Eye (tissue), 1 donor: Measurements from ENCODE around the gene MGAT3.

Experiments
- DNase-seq: peaks from one replicate; pipeline ENCODE4 v3.0.0-alpha.2; 2015

Gene MGAT3

DNA sequence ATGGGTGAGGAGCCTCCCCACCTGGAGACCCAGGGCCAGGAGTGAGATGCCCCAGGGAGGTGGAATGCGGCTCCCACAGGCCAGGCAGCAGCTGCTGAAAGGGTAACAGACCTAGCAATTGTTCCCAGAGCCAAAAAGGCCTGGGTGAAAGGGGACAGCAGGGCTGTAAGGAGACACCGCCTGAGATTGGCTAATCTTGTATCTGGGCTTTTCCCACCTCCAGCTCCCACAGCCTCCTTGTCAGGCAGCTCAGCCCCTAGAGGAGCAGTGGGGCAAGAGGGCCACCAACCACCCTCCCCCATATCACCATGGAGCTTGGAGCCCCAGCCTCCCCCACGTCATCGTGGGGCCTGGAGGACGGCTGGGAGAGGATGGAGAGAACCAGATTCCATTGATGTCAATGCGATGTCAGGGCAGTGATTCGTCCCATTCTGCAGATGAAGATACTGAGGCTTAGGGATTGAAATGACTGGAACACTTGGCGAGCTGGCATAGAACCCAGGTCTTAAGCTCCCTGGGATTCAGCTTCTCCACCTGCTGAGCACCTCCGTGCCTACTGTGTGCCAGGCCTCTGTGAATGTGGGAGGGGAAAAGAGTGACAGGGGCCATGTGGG lies 2.9 kb upstream of the MGAT3 start:
- no peak for DNase-seq

DNA sequence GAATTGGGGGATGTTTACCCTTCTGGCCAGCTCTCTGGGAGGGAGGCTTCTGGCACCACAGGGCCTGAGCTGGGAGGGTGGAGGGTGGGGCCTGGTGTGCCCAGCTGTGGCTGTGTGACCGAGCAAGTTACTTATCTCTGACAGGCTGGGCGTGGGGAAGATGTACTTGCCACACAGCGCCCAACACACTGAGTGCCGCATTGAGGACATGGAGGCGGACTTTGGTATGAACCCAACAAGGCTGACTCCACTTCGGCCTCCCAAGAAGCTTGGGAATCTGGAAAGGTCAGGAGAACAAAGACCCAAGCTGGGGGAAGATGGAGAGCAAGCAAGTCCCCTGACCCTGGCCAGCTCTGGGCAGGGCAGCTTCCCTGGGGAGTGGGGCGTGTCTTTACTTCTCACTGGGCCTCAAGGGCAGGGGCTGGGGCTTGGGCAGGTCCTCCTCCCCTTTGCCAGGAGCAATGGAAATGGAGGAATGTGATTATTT lies 2.4 kb upstream of the MGAT3 start:
- DNase-seq: peak; percentile 56

DNA sequence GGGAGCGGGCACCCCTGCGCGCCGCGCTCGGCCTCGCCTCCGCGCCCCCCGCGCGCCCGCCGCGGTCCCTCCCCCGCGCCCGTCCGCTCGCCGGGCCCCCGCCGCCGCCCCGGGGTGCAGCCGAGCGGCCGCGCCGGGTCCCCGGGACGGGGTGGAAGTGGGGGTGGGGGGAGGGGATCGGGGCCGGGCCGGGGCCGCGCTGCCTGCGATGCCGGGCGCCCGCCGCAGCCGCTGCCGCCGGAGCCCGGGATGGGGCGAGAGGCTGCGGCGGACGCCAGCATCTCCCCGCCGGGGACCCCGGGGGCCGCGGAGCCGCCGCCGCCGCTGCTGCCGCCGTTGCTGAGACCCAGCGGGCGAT lies 365 bp downstream of the MGAT3 start:
- no peak for DNase-seq

DNA sequence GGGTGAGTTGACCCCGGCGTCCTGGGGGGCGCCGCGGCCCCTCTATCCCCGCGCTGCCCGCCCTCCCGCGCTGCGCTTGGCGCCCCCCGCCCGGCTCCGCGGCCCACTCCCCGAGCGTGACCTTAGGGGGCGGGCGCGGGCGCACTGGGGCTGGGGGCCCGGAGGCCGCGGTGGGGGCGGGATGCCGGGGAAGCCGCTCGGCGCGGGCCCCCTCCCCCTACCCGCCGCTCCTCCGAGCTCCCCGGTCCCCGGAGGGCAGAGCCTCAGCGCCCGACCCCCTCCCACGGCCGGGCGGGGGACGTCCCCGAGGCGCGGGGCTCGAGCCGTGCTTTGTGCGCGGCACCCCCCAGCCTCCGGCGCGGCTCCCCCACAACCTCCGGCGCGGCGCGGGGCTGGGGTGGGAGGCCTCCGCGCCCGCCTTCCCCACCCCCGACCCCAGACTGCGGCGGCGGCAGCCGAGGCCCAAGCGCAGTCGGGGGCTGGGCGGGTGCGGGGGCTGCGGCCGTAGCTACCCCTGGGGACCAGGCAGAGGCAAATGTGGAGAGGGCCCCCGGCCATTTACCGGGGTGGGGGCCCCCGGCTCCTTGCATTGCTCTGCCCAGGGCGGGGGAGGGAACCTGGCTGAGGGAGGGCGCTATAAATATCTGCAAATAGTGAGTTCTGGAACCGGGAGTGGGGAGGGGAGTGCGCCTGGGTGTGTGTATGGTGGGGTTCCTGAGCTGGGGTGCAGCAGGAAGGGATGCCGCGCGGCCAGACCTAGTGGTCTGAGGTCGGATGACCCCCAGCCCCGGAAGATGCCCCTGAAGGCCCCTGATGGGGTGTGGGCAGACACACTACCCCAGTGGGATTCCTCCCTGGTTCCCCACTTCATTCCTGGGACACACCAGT lies 988 bp downstream of the MGAT3 start:
- DNase-seq: peak; percentile 62

DNA sequence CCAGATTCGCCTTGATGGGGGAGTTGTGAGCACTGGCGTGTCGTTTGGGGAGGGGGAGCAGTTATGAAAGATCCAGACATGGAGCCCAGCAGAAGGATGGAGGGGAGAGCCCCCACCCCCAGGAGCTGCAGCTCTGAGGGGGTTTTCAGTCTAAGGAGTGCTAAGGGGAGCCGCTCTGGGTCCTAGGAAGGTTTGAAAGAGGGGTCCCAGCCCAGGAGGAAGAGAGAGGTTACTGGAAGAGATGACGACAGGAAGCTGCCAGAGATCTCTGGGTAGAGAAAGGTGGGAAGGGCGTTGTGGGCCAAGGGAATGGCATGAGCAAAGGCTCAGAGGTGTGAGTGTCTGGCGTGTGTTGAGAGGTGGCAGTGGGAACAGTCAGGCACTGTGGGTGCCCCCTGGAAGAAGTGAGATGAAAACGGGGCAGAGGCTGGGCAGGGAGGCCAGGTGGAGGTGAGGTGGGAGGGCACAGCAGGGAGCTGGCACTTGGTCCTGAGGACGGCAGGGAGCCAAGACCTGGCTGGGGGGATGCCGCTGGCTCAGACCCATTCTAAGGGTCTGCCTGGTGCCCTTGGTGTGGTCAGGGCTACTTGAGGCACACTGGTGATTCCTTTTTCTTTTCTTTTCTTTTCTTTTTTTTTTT lies 1.8 kb downstream of the MGAT3 start:
- DNase-seq: no peak

DNA sequence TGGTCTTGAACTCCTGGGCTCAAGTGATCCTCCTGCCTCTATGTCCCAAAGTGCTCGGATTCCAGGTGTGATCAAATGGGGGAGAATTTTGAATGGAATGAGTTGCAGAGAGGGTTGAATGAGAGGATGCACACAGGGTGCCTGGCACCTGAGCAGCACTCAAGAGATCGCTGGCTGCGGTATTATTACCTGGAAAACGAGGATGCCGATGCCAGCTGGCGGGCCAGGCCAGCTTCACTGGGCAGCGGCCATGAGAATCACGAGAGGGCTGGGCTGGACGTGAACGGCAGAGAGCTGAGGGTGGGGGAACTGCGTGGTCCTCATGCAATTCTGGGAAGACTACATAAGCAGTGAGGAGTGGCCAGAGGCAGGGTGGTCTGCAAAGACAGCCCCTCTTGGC lies 2.9 kb downstream of the MGAT3 start:
- DNase-seq: no peak

DNA sequence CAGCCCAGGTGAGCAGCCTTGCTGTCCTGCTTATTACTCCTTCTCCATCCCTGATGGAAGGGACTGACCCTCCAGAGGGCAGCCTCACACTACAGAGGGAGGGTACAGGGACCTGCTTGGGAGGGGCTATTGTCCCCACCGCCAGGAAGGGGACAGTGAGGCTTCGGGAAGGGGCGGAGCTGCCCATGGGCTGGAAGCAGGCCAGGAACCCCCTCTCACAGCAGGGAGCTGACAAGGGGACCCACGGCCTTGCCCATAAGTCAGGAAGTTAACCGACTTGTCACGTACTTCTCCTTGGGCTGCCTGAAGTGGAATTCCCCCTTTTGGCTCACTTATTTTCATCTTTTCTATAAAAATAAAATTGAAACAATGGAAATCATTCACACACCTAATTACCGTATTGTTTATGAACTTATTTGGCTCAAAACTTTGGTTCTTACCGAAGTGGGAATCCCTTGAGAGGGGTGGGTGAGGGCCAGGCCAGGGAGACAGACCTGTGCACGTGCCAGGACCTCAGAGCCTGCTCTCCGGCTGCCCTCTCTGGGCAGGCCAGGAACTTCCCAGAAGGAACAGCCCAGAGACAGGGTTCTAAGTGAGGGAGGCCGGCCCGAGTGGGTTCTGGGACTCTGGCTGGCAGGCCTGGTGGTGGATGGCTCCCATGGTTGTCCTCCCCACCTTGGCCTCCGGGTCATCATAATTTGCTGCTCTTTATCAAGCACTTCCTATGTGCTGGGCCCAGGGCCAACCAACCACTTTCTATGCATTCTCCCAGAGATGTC lies 5.8 kb downstream of the MGAT3 start:
- DNase-seq: peak; percentile 32

DNA sequence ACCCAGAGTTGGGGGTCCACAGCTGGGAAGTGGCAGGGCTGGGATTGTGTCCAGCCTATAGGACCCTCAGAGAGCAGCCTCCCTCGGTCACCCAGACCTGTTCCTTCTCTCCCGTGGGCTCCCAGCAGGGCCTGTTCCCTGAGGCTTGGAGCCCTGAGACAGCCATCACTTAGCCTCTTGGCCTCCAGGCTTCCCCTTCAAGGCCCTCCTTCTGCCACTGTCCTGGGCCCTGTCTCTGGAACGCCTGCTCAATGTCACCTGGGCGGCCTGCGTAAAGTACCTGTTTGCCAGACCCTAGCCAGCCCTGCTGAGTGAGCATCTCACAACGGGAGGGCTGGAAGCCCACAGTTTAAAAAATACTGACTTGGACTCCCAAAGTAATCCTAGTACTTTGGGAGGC lies 6.5 kb downstream of the MGAT3 start:
- DNase-seq: no peak

DNA sequence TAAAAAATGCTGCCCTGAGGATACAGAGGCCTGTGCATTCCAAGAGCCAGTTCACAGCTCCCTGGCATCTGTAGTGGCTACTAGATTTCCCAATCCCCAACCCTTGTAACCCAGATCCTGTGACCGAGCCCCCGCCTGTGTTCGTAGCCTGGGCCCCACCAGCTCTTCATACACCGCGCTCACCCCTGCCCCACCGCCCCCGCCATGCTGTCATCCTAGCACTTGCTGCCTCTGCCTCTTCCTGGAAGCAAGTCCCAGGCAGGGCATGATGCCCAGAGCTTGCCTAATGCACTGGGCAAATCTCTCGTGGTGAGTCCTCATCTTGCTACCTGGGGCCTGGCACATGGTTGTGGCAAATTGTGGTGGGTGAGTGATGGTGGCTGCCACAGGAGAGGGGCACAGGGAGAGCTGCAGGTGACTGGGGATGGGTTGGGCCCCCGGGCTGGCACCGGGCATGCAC lies 7.1 kb downstream of the MGAT3 start:
- no peak for DNase-seq

DNA sequence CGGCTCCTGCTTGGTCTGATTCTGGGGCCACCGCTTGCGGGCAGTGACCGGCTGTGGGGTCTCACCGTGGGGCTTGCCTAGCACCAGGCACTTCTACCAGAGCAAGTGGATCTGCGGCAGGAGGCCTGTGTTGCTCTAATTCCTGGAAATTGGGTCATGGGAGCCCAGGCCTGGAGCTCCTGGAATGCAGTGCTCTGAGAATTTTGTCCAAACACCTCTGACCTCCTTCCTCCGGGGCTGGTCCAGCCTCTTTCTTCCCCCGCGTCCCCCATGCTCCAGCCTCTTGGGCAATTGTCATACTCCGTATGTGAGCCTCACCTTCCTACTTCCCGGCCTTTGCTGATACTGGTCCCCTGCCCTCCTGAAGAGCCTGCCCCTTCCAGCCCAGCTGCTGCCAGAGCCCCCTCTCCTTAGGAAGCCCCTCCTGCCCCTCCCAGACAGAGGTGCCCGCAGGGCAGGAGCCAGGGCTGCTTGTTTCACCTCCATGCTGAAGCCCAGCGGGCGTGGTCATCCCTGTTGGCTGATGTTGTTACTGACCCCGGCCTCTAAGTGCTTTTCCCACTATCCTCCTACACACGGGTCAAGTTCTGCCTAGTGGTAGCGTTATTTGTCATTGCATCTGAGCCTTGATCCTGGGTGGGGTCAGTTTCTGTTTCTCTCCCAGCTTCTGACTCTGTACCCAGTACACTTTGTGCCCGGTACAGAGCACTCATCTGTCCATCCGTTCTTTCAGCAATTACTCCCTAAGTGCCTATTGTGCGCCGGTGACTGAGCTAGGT lies 9.6 kb downstream of the MGAT3 start:
- no peak for DNase-seq

DNA sequence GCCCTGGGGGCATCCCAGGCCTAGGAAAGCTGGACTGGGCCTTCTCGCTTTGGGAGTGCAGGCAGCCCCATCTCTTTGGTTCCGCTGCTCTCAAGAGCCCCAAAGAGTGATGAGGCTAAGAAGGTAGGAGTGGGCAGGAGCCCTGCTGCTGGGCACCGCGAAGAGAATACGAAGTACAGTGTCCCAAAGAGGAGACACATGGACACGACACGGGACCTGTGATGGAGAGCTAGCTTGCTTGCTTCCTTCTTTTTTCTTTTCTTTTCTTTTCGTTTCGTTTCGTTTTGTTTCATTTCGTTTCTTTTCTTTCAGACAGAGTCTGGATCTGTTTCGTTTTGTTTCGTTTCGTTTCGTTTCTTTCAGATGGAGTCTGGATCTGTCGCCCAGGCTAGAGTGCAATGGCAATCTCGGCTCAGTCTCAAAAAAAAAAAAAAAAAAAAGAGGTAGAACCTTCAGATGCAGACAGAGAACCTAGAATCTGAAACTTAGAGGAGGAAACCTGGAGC lies 10.6 kb downstream of the MGAT3 start:
- DNase-seq: no peak

DNA sequence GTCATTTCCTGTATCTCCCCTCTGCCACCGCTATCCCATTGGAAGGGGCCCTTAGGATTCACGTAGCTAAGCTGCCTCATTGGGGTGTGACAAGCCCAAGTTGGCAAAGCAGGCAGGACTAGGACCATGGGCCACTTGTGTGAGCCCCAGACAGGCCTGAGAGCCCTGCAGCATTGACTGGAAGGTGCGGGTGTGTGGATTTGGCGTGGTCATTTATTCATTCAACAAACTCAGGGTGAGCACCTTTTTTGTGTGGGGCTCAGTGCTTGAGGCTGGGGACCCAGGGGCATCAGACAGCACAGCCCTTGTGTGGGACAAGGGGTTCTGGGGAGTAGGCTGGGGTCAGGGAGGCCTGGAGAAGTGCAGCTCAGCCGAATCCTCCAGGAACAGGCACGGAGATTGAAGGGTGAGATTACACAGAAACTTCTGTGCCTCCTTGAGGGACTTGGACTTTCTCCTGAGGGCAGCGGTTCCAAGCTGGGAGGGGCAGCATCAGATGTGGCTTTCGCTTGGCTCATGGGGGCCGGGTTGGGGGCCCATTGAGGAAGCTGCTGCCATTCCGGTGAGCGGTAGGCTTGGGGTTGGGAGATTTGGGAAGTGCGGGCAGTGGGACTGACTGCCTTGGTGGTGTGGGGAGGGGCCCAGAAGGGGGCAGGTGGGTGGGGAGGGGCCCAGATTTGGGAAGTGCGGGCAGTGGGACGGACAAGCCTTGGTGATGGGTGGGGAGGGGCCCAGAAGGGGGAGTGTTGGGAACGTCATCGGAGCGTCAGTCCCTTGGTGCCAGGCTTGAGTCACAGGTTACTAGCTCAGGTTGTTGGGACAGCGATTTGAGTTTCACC lies 11.9 kb downstream of the MGAT3 start:
- no peak for DNase-seq

DNA sequence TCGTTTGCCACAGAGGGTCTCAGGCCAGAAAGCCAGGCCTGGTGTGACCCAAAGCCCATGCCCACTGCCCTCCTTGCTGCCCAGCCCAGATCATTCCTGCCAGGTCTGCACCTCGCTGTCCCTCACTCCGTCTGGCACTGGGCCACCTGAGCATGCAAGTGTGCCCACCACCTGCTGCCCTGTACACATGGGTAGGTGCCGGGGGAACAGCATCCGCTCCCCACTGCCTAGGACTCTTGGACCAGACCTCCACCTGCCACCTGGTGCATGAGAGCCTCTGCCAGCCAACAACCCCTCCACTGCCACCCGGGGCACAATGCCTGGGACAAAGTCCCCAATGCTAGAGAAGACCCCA lies 12.5 kb downstream of the MGAT3 start:
- no peak for DNase-seq

DNA sequence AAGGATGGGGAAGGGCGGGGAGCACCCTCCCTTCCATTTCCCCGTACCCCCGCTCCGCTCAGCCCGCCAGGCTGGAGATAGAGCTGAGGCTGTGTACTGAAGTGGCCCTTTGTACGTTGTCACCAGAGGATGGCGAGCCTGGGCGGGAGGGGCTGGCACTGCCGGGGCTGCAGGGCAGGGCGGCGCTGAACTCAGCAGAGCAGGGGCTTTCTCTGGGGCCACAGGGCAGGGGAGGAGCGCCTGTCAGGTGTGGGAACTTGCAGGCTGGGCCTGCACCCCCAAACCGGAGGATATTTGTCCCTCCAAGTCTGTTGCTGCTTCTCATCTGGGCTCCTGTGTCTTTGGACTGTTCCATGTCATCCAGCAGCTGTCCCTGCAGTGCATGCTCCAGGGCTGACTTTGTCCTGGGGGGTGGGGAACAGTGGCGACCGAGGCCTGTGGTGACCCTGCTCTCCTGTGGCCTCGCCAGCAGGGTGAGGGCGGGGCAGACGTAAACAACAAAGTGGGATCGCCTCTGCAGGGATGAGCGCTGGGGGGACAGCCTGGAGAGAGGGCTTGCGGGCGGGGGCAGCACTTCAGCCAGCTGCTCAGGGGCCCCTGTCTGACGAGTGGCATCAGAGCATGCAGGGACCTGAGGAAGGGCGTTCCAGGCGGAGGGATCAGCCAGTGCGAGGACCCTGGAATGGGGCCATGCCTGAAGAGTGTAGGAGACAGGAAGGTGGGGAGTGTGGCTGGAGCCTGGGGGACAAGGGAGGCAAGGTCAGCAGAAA lies 13.1 kb downstream of the MGAT3 start:
- DNase-seq: peak; percentile 57

DNA sequence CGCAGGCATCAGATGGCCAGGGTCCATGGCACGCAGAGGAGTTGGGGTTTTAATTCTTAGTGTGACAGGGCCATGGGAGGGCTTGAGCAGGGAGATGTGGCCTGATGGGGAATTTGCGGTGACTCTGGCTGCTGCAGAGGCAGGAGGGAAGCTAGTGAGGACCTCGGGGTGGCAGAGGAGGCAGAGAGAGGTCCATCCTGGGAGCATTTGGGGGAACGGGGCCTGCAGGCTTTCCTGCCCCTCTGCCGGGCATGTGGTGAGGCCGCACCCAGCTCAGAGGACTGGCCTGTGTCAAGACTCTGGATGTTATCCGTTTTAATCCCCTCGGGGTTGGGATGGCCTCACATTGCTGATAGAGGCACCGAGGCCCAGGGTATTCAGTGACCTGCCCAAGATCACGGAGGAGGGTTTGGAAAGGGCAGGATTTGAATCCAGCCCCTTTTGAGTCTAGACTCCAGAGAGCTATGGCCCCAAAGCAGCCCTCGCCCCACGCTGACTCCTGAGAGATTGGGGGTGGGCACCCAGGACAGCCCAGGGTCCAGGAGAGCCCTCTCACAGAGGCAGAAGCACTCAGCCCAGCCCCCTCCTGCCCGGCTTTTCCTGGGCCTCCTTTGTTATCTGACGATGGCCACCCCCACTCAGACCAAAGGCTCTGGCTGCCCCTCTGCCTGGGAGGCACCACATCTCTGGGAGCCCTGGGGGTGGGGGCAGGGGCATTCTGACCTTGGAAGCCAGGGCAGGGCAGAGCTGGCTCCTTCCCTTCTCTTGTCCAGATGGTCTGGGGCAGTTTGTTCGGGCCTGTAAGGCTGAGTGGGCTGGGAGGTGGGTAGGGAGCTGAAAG lies 13.9 kb downstream of the MGAT3 start:
- DNase-seq: peak; percentile 29

DNA sequence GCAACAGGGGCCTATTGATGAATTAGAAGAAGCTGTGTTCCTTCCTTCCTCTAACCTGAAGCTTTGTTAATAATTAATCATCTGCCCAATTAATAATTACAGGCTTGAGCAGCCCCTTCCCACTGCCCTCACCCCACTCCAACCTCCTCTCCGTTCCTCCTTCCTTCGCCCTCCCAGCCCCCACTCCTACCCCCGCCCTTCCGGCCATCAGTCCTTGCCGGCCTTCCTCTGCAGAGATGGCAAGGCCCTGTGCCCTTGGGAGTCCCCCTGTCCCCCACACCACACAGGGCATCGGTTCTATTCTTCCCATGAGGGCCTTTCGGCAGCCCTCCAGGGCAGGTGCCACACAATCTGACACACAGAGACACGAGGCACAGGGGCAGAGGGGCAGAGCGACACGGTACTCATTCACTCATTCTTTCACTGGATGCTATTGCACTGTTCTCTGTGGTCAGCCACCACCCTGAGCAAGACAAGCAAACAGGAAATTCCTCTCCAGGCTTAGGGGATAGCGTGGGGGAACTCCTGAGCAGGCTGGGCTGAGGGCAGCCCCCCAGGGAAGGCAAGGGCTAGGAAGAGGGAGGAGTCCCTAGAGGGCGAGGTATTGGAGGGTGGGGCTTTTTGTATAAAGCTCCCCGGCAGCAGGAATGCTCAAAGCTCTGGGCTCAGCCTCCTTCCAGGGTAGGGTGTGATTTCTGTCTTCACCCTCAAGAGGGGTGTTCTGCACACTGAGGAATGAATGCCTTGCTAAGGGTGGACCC lies 14.7 kb downstream of the MGAT3 start:
- peak; percentile 51 for DNase-seq

DNA sequence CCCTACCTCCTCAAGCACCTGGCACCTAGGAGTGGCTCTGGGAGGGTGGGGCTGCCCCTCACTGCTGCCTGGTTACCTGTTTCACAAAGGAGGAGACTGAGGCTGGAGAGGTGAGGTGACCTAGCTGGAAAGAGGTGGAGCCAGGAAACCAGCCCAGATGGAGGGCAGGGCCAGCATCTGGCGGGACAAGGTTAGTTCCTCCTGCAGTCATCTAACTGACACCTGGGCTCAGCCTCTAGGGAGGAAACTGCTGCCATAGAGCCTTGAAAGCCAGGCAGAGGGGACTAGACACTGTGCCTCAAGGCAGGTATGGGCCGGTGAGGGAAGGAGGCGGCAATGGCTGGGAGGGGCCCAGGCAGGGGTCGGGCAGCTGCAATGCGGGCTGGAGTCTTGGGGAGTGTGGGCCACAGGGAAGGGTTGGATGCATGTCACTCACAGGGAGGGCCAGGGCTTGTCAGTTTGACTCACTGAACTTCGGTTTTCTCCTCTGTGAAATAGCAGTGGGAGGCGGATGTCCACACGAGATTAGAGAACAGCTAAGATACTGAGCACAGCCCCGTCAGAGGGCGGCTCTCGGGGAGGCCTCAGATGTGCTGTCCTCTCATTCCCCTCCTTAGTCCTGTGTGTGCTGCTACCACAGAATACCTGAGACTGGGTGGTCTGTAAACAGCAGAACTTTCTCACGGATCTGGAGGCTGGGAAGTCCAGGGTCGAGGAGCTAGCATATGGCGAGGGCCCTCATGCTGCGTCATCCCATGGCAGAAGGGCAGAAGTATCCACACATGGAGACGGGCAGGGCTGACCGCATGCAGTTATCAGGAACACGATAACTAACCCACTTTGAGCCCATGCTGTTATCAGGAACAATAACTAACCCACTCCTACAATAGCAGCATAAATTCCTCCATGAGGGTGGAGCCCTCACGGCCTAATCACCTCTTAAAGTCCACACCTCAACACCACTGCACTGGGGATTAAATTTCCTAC lies 16.1 kb downstream of the MGAT3 start:
- DNase-seq: no peak
